CD4-positive, alpha-beta memory T cell (primary cell): Measurements from ENCODE around the gene GLG1. TPM values are rescaled to one million over a fixed set of nuclear protein-coding genes. Genes with fewer than 3 reads are reported as not detected.

Experiments used
- CTCF ChIA-PET: fragments of 350-600 bp; sonication (Branson Sonifier 250); formaldehyde crosslinking; loops from one replicate; lab custom pipeline; 2021; ENCODE audit warnings: inconsistent platforms; ENCODE audit not compliant: partially characterized antibody; lab: Charles Lee
- POLR2A ChIA-PET: fragments of 350-600 bp; sonication (Branson Sonifier 250); formaldehyde crosslinking; loops from one replicate; lab custom pipeline; 2021; ENCODE audit not compliant: partially characterized antibody; lab: Charles Lee
- DNase-seq, 5 donors: peaks; one replicate each; pipeline versions ENCODE4 v3.0.0 to v3.0.0-alpha.2; 2020 to 2022; ENCODE audit warnings: mixed read lengths in 1 of 5
- H3K27ac ChIP-seq: one replicate; pipeline ENCODE4 v1.7.0; 2013; ENCODE audit warnings: low read depth, low read length
- H3K27me3 ChIP-seq: 2 replicates; pipeline ENCODE4 v1.7.0; 2013; ENCODE audit warnings: mild to moderate bottlenecking, low read length, moderate library complexity; ENCODE audit not compliant: insufficient read depth
- H3K36me3 ChIP-seq: 2 replicates; pipeline ENCODE4 v1.7.0; 2013; ENCODE audit warnings: mild to moderate bottlenecking, low read length, moderate library complexity; ENCODE audit not compliant: insufficient read depth
- H3K4me1 ChIP-seq: 2 replicates; pipeline ENCODE4 v1.7.0; 2013; ENCODE audit warnings: mild to moderate bottlenecking, low read length, moderate library complexity; ENCODE audit not compliant: insufficient read depth
- H3K4me3 ChIP-seq, 2 donors: one replicate each; pipeline ENCODE4 v1.7.0; 2013; ENCODE audit warnings: low read length in 2 of 2, mild to moderate bottlenecking in 1 of 2
- H3K9me3 ChIP-seq, 2 donors: one replicate each; pipeline ENCODE4 v1.7.0; 2013; ENCODE audit warnings: low read length in 2 of 2, control low read depth in 1 of 2; ENCODE audit not compliant: control insufficient read depth in 1 of 2
- H3K27ac Mint-ChIP-seq, 7 donors: one replicate each; pipeline ENCODE4 v1.8.0; 2020 to 2021; ENCODE audit warnings: mixed read lengths in 7 of 7, mild to moderate bottlenecking in 6 of 7, inconsistent platforms in 3 of 7, moderate library complexity in 3 of 7
- H3K27me3 Mint-ChIP-seq, 2 donors: one replicate each; pipeline ENCODE4 v1.8.0; 2020 to 2021; ENCODE audit warnings: mixed read lengths in 2 of 2
- H3K36me3 Mint-ChIP-seq, 2 donors: one replicate each; pipeline ENCODE4 v1.8.0; 2020 to 2021; ENCODE audit warnings: mixed read lengths in 2 of 2, inconsistent platforms in 1 of 2, mild to moderate bottlenecking in 1 of 2
- H3K4me1 Mint-ChIP-seq, 4 donors: one replicate each; pipeline ENCODE4 v1.8.0; 2020 to 2021; ENCODE audit warnings: mixed read lengths in 4 of 4, mild to moderate bottlenecking in 1 of 4
- H3K4me3 Mint-ChIP-seq, 8 donors: one replicate each; pipeline ENCODE4 v1.8.0; 2020 to 2021; ENCODE audit warnings: mixed read lengths in 8 of 8, mild to moderate bottlenecking in 7 of 8, moderate library complexity in 6 of 8, inconsistent platforms in 3 of 8
- H3K9me3 Mint-ChIP-seq, 8 donors: one replicate each; pipeline ENCODE4 v1.8.0; 2020 to 2021; ENCODE audit warnings: mixed read lengths in 8 of 8, mild to moderate bottlenecking in 5 of 8, inconsistent platforms in 3 of 8, moderate library complexity in 1 of 8
- intact Hi-C: fragments of 100-400 bp; cut with micrococcal nuclease; formaldehyde crosslinking; loops from one replicate; pipeline ENCODE4 v1.15.1; 2023
- polyA plus RNA-seq, 2 donors: library from polyadenylated mRNA; unstranded; fragments of 300-500 nt; fragmentation: Illumina TruSeq; gene quantifications; one replicate each; pipeline ENCODE4 v1.2.3, GENCODE V29; 2021
- total RNA-seq, 2 experiments: library from RNA; stranded (reverse); gene quantifications; one replicate each; pipeline ENCODE4 v1.2.3, GENCODE V29; 2021

Gene GLG1
- total and polyA plus RNA-seq, 4 experiments from 2014 or later: 121 to 209 (median 175) TPM

- peaks cover 9 to 18% of the 10 kb centered on the region in 2 donors for H3K36me3 Mint-ChIP-seq
Observed at GRCh38 chr16:74605332-74605731, 1.6 kb downstream of the GLG1 start.

DNA sequence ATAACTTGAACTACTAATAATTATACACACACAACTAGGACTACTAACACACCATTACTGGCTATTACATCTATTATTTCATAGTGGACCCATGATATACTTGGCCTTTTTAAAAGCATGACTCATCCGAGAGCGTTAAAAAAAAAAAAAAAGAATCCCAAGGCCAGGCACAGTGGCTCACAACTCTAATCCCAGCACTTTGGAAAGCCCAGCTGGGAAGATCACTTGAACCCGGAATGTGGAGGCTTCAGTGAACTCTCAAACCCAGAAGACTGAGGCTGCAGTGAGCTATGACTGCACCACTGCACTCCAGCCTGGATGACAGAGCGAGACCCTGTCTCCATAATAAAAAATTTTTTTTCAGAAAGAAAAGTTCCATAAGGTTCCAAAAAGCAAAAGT is 3.1 kb downstream of the GLG1 start:
- H3K27ac Mint-ChIP-seq: peak overlapping the region; percentile 39 to 99 (median 91)
- peaks cover 9 to 24% of the 10 kb centered on the region in 2 donors for H3K36me3 Mint-ChIP-seq
- peaks cover 56 to 92% (median 74%) of the 10 kb centered on the region in 4 donors for H3K4me1 Mint-ChIP-seq
- Histone ChIP-seq H3K4me1 (peaks cover 89% of the 10 kb centered on the region), H3K4me3 (no peak overlapping the region), H3K27ac (no peak overlapping the region), H3K27me3 (no peaks in the 10 kb centered on the region), H3K9me3 (no peaks in the 10 kb centered on the region), H3K36me3 (no peaks in the 10 kb centered on the region)
- no peaks in the 10 kb centered on the region for H3K9me3 Mint-ChIP-seq
- ChIA-PET CTCF (interaction anchor here (1.3 kb wide), 1 partner anchor 20 kb away, joined by 5 read pairs; no protein-coding TSS in a partner anchor), POLR2A (interaction anchor here (2.4 kb wide), 1 partner anchor 63 kb away, joined by 7 read pairs; the partner anchor contains the start of gene RFWD3)
- intact Hi-C loops: loop anchor here (5.0 to 10.0 kb wide), 2 partner anchors 37 to 961 kb away; partner anchors contain the start of gene GABARAPL2
- no peaks in the 10 kb centered on the region for H3K27me3 Mint-ChIP-seq
- no peak for DNase-seq
- H3K4me3 Mint-ChIP-seq: peak overlapping the region; percentile 74 to 99 (median 94)

More at GRCh38 chr16:74605332-74605731, 1.6 kb downstream of the GLG1 start:
- peak overlapping the region; percentile 89 to 99 (median 96) for H3K4me3 Mint-ChIP-seq
- Histone ChIP-seq H3K27ac (peak overlapping the region; percentile 95), H3K9me3 (no peaks in the 10 kb centered on the region), H3K36me3 (no peaks in the 10 kb centered on the region), H3K27me3 (no peaks in the 10 kb centered on the region), H3K4me1 (peaks cover 86% of the 10 kb centered on the region), H3K4me3 (peak overlapping the region; percentile 49 to 91)
- POLR2A ChIA-PET: interaction anchor here (0.8 to 2.4 kb wide), 5 partner anchors 13 to 237 kb away, joined by 3 to 9 read pairs (median 7); partner anchors contain the start of genes MLKL and RFWD3
- intact Hi-C loops: loop anchor here (5.0 to 10.0 kb wide), 2 partner anchors 542 to 959 kb away; partner anchors contain the start of genes GABARAPL2 and ZFP1
- CTCF ChIA-PET: no interaction called here
- no peak for DNase-seq
- H3K9me3 Mint-ChIP-seq: no peaks in the 10 kb centered on the region
- H3K4me1 Mint-ChIP-seq: peaks cover 53 to 86% (median 70%) of the 10 kb centered on the region in 4 donors
- H3K27ac Mint-ChIP-seq: peak overlapping the region; percentile 82 to 99 (median 95)
- no peaks in the 10 kb centered on the region for H3K27me3 Mint-ChIP-seq

GRCh38 chr16:74601126-74601871 is 5.6 kb downstream of the GLG1 start:
- intact Hi-C loops: loop anchor here (2.0 to 10.0 kb wide), 3 partner anchors 14 to 964 kb away; partner anchors contain the start of gene GABARAPL2
- Histone ChIP-seq H3K9me3 (no peaks in the 10 kb centered on the region), H3K27ac (peak overlapping the region; percentile 58), H3K27me3 (no peaks in the 10 kb centered on the region), H3K36me3 (peaks cover 6% of the 10 kb centered on the region), H3K4me3 (peak overlapping the region in 1 of 2 donors; percentile 11), H3K4me1 (peaks cover 86% of the 10 kb centered on the region)
- peak overlapping the region; percentile 83 to 99 (median 96) for H3K27ac Mint-ChIP-seq
- H3K4me3 Mint-ChIP-seq: peak overlapping the region; percentile 74 to 90 (median 82)
- POLR2A ChIA-PET: interaction anchor here (0.6 to 2.0 kb wide), 5 partner anchors 9 to 97 kb away, joined by 3 to 7 read pairs (median 5); no protein-coding TSS in a partner anchor
- peak; percentile 72 to 87 (median 77) for DNase-seq
- H3K9me3 Mint-ChIP-seq: no peaks in the 10 kb centered on the region
- CTCF ChIA-PET: interaction anchor here (0.5 to 3.2 kb wide), 5 partner anchors 17 to 108 kb away, joined by 3 to 9 read pairs (median 3); partner anchors contain the start of gene RFWD3
- peaks cover 14 to 31% of the 10 kb centered on the region in 2 donors for H3K36me3 Mint-ChIP-seq
- H3K4me1 Mint-ChIP-seq: peaks cover 47 to 82% (median 65%) of the 10 kb centered on the region in 4 donors
- no peaks in the 10 kb centered on the region for H3K27me3 Mint-ChIP-seq

DNA sequence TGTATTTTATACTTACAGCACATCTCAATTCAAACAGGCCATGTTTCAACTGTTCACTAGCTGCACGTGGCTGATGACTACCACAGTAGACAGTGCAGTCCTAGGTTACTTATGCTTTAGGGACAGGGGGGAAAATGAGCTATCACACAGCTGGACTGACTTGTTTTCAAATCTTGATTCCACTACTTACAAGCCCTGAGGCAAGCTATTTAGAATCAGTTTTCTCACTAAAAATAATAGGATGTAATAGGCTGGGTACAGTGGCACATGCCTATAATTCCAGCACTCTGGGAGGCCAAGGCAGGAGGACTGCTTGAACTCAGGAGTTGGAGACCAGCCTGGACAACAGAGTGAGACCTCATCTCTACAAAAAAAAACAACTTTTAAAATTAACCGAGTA is 10.3 kb downstream of the GLG1 start:
- Mint-ChIP-seq H3K36me3 (peaks cover 12 to 30% of the 10 kb centered on the region in 2 donors), H3K27ac (peak overlapping the region; percentile 16 to 89 (median 70)), H3K9me3 (no peaks in the 10 kb centered on the region), H3K27me3 (no peaks in the 10 kb centered on the region), H3K4me3 (peak overlapping the region in 3 of 8 donors; percentile 20 to 36 (median 22)), H3K4me1 (peaks cover 35 to 79% (median 51%) of the 10 kb centered on the region in 4 donors)
- CTCF ChIA-PET: interaction anchor here (1.2 kb wide), 1 partner anchor 28 kb away, joined by 3 read pairs; no protein-coding TSS in a partner anchor
- Histone ChIP-seq H3K9me3 (no peaks in the 10 kb centered on the region), H3K27ac (no peak overlapping the region), H3K4me1 (peaks cover 80% of the 10 kb centered on the region), H3K36me3 (peaks cover 8% of the 10 kb centered on the region), H3K4me3 (no peak overlapping the region), H3K27me3 (no peaks in the 10 kb centered on the region)
- POLR2A ChIA-PET: no interaction called here
- intact Hi-C loops: no loop called here
- DNase-seq: no peak

- Mint-ChIP-seq H3K9me3 (no peaks in the 10 kb centered on the region), H3K4me3 (peak overlapping the region in 2 of 8 donors; percentile 1 to 11), H3K36me3 (peaks cover 15 to 27% of the 10 kb centered on the region in 2 donors), H3K4me1 (peaks cover 25 to 79% (median 45%) of the 10 kb centered on the region in 4 donors), H3K27me3 (no peaks in the 10 kb centered on the region), H3K27ac (peak overlapping the region in 2 of 7 donors; percentile 57 to 58)
- Histone ChIP-seq H3K27me3 (no peaks in the 10 kb centered on the region), H3K36me3 (peaks cover 8% of the 10 kb centered on the region), H3K4me1 (peaks cover 69% of the 10 kb centered on the region), H3K9me3 (no peaks in the 10 kb centered on the region), H3K4me3 (no peak overlapping the region), H3K27ac (no peak overlapping the region)
- POLR2A ChIA-PET: interaction anchor here (1.2 to 3.0 kb wide), 2 partner anchors 9 to 14 kb away, joined by 3 to 20 read pairs; partner anchors contain the start of gene GLG1
- no peak for DNase-seq
- CTCF ChIA-PET: interaction anchor here (0.5 kb wide), 1 partner anchor 25 kb away, joined by 3 read pairs; no protein-coding TSS in a partner anchor
- intact Hi-C loops: no loop called here
Observed at GRCh38 chr16:74592847-74593246, 14.1 kb downstream of the GLG1 start.

- H3K4me1 Mint-ChIP-seq: peaks cover 30 to 86% (median 51%) of the 10 kb centered on the region in 4 donors
- Histone ChIP-seq H3K27me3 (no peaks in the 10 kb centered on the region), H3K36me3 (peaks cover 8% of the 10 kb centered on the region), H3K4me1 (peaks cover 74% of the 10 kb centered on the region), H3K27ac (no peak overlapping the region), H3K4me3 (no peak overlapping the region), H3K9me3 (no peaks in the 10 kb centered on the region)
- peak overlapping the region in 4 of 8 donors; percentile 2 to 51 (median 18) for H3K4me3 Mint-ChIP-seq
- H3K27ac Mint-ChIP-seq: peak overlapping the region in 6 of 7 donors; percentile 14 to 79 (median 48)
- no peak for DNase-seq
- no peaks in the 10 kb centered on the region for H3K27me3 Mint-ChIP-seq
- CTCF ChIA-PET: interaction anchor here (0.5 kb wide), 1 partner anchor 24 kb away, joined by 3 read pairs; no protein-coding TSS in a partner anchor
- POLR2A ChIA-PET: interaction anchor here (1.2 to 3.0 kb wide), 2 partner anchors 8 to 15 kb away, joined by 3 to 20 read pairs; partner anchors contain the start of gene GLG1
- no peaks in the 10 kb centered on the region for H3K9me3 Mint-ChIP-seq
- intact Hi-C loops: no loop called here
- H3K36me3 Mint-ChIP-seq: peaks cover 17 to 31% of the 10 kb centered on the region in 2 donors
Observed at GRCh38 chr16:74591876-74592650, 14.9 kb downstream of the GLG1 start.
